H1 (cell line): ENCODE results near the gene UBE3B. TPM values are rescaled to one million over a fixed set of nuclear protein-coding genes. Genes with fewer than 3 reads are reported as not detected.

Experiments used
- EP300 ChIP-seq, 2 experiments: IDR thresholded peaks; 1 replicate in 1 of 2; 2 replicates in 1 of 2; pipeline ENCODE4 v1.6.1; 2011 to 2012; ENCODE audit warnings: low read depth in 2 of 2, low read length in 2 of 2, mild to moderate bottlenecking in 2 of 2, borderline replicate concordance in 1 of 2, inconsistent platforms in 1 of 2, moderate library complexity in 1 of 2
- KDM4A ChIP-seq: IDR thresholded peaks from one replicate; pipeline ENCODE4 v1.7.1; 2012; ENCODE audit warnings: low read depth, mild to moderate bottlenecking, moderate library complexity, low read length, inconsistent platforms; ENCODE audit not compliant: severe bottlenecking
- POLR2AphosphoS5 ChIP-seq: IDR thresholded peaks from 2 replicates; pipeline ENCODE4 v1.6.1; 2011; ENCODE audit warnings: low read depth, low read length
- polyA plus RNA-seq, 7 experiments: library from polyadenylated mRNA; depleted of rRNA in 3 of 7; stranded (reverse) in 5 of 7; unstranded in 2 of 7; fragments of >200 nt in 5 of 7; fragments of 200-250 nt in 2 of 7; gene quantifications; 1 replicate in 5 of 7; 2 replicates in 1 of 7; 4 replicates in 1 of 7; pipeline versions ENCODE4 v1.2.1 to v1.2.3, GENCODE V29; 2011 to 2013; ENCODE audit warnings: missing spikeins in 2 of 7, mixed read lengths in 2 of 7
- total RNA-seq: library from RNA; stranded (reverse); fragmentation: NEBNext Ultra II Directional; extraction: Animal tissue kit (Norgen Biotek cat#: 25700); gene quantifications from 2 replicates; pipeline ENCODE4 v1.2.1, GENCODE V29; 2021
- TF ChIP-seq, protein P1 (sequence below): fragments of 300-600 bp; sonication (generic); IDR thresholded peaks from 2 replicates; pipeline ENCODE4 v1.7.1; 2012; ENCODE audit warnings: low read length, moderate library complexity, mild to moderate bottlenecking, inconsistent platforms; ENCODE audit not compliant: insufficient replicate concordance
- TF ChIP-seq, protein P2 (sequence below): IDR thresholded peaks from 2 replicates; pipeline ENCODE4 v1.6.1; 2012; ENCODE audit warnings: inconsistent platforms

UBE3B gene
- total and polyA plus RNA-seq, 2 of the 8 experiments (the other 6 are each of a cell fraction or from before 2014, with no cell fraction given): 14.0 to 21.1 TPM

DNA sequence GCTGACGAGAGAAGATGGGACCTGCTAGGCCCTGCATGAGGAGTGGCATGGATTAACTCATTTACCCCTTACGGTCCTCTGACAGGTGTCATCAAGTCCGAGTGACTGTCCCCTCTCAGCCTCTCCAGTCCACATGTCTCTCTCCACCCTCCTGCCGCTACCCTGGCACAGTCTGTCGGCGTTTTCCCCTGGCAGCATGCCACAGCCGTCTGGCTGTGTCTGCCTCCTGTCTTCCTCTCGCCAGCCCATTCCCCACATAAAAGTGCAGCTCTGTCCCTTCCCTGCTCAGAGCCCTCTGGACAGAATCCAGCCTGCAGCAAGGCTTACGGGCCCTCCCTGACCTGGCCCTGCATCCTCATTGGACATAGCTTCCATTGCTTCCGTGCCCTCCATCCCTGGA is 45.6 kb downstream of the UBE3B start (continued):
- TF ChIP-seq, protein P1, sequence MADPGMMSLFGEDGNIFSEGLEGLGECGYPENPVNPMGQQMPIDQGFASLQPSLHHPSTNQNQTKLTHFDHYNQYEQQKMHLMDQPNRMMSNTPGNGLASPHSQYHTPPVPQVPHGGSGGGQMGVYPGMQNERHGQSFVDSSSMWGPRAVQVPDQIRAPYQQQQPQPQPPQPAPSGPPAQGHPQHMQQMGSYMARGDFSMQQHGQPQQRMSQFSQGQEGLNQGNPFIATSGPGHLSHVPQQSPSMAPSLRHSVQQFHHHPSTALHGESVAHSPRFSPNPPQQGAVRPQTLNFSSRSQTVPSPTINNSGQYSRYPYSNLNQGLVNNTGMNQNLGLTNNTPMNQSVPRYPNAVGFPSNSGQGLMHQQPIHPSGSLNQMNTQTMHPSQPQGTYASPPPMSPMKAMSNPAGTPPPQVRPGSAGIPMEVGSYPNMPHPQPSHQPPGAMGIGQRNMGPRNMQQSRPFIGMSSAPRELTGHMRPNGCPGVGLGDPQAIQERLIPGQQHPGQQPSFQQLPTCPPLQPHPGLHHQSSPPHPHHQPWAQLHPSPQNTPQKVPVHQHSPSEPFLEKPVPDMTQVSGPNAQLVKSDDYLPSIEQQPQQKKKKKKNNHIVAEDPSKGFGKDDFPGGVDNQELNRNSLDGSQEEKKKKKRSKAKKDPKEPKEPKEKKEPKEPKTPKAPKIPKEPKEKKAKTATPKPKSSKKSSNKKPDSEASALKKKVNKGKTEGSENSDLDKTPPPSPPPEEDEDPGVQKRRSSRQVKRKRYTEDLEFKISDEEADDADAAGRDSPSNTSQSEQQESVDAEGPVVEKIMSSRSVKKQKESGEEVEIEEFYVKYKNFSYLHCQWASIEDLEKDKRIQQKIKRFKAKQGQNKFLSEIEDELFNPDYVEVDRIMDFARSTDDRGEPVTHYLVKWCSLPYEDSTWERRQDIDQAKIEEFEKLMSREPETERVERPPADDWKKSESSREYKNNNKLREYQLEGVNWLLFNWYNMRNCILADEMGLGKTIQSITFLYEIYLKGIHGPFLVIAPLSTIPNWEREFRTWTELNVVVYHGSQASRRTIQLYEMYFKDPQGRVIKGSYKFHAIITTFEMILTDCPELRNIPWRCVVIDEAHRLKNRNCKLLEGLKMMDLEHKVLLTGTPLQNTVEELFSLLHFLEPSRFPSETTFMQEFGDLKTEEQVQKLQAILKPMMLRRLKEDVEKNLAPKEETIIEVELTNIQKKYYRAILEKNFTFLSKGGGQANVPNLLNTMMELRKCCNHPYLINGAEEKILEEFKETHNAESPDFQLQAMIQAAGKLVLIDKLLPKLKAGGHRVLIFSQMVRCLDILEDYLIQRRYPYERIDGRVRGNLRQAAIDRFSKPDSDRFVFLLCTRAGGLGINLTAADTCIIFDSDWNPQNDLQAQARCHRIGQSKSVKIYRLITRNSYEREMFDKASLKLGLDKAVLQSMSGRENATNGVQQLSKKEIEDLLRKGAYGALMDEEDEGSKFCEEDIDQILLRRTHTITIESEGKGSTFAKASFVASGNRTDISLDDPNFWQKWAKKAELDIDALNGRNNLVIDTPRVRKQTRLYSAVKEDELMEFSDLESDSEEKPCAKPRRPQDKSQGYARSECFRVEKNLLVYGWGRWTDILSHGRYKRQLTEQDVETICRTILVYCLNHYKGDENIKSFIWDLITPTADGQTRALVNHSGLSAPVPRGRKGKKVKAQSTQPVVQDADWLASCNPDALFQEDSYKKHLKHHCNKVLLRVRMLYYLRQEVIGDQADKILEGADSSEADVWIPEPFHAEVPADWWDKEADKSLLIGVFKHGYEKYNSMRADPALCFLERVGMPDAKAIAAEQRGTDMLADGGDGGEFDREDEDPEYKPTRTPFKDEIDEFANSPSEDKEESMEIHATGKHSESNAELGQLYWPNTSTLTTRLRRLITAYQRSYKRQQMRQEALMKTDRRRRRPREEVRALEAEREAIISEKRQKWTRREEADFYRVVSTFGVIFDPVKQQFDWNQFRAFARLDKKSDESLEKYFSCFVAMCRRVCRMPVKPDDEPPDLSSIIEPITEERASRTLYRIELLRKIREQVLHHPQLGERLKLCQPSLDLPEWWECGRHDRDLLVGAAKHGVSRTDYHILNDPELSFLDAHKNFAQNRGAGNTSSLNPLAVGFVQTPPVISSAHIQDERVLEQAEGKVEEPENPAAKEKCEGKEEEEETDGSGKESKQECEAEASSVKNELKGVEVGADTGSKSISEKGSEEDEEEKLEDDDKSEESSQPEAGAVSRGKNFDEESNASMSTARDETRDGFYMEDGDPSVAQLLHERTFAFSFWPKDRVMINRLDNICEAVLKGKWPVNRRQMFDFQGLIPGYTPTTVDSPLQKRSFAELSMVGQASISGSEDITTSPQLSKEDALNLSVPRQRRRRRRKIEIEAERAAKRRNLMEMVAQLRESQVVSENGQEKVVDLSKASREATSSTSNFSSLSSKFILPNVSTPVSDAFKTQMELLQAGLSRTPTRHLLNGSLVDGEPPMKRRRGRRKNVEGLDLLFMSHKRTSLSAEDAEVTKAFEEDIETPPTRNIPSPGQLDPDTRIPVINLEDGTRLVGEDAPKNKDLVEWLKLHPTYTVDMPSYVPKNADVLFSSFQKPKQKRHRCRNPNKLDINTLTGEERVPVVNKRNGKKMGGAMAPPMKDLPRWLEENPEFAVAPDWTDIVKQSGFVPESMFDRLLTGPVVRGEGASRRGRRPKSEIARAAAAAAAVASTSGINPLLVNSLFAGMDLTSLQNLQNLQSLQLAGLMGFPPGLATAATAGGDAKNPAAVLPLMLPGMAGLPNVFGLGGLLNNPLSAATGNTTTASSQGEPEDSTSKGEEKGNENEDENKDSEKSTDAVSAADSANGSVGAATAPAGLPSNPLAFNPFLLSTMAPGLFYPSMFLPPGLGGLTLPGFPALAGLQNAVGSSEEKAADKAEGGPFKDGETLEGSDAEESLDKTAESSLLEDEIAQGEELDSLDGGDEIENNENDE: no peak
- TF ChIP-seq, protein P2, sequence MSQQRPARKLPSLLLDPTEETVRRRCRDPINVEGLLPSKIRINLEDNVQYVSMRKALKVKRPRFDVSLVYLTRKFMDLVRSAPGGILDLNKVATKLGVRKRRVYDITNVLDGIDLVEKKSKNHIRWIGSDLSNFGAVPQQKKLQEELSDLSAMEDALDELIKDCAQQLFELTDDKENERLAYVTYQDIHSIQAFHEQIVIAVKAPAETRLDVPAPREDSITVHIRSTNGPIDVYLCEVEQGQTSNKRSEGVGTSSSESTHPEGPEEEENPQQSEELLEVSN: no peak
- TF ChIP-seq KDM4A (no peak), POLR2AphosphoS5 (no peak), EP300 (IDR thresholded peaks at IDR 0.05; ENCODE audit: borderline replicate concordance in 1 of 2, low read depth in 2 of 2, low read length in 2 of 2) (no peak)
- TF ChIP-seq, all 59 proteins: peak for 0
